ENCODE data around the gene RASA2.
A peak's percentile ranks its signal among the peaks of the same experiment; 100 is the strongest.
"Not testable (repeated sequence)": the region's sequence is repeated elsewhere in the genome, so short reads cannot be mapped to it uniquely, and the experiment has no call there.

Gene RASA2

GRCh38 chr3:141471160-141471559, 15.7 kb upstream of the RASA2 start:
- no peak overlapping the region for H3K4me3 Mint-ChIP-seq
- peaks cover 11 to 20% of the 10 kb centered on the region in 2 donors for H3K4me1 Mint-ChIP-seq
- DNase-seq, result peak; percentile 17
- H3K27ac Mint-ChIP-seq, result peak overlapping the region; percentile 42
- H3K36me3 Mint-ChIP-seq, result no peaks in the 10 kb centered on the region
- H3K27me3 Mint-ChIP-seq, result no peaks in the 10 kb centered on the region
- peaks cover 0 to 4% of the 10 kb centered on the region in 2 donors for H3K9me3 Mint-ChIP-seq
- ATAC-seq (replicated peaks), result peak; percentile 68 to 83

- H3K27me3 Mint-ChIP-seq, result no peaks in the 10 kb centered on the region
- H3K9me3 Mint-ChIP-seq, result peaks cover 2 to 3% of the 10 kb centered on the region in 2 donors
- peak; percentile 48 to 57 for ATAC-seq (replicated peaks)
- no peak overlapping the region for H3K4me3 Mint-ChIP-seq
- no peak overlapping the region for H3K27ac Mint-ChIP-seq
- no peaks in the 10 kb centered on the region for H3K36me3 Mint-ChIP-seq
- peaks cover 19 to 43% of the 10 kb centered on the region in 2 donors for H3K4me1 Mint-ChIP-seq
- no peak for DNase-seq
Observed at GRCh38 chr3:141476033-141476432, 10.8 kb upstream of the RASA2 start.

GRCh38 chr3:141477224-141477623, 9.6 kb upstream of the RASA2 start:
- peaks cover 14 to 35% of the 10 kb centered on the region in 2 donors for H3K4me1 Mint-ChIP-seq
- no peak overlapping the region for H3K4me3 Mint-ChIP-seq
- no peak overlapping the region for H3K27ac Mint-ChIP-seq
- H3K9me3 Mint-ChIP-seq, result peaks cover 2 to 3% of the 10 kb centered on the region in 2 donors
- H3K27me3 Mint-ChIP-seq, result no peaks in the 10 kb centered on the region
- ATAC-seq (replicated peaks), result no peak
- no peak for DNase-seq
- no peaks in the 10 kb centered on the region for H3K36me3 Mint-ChIP-seq

- H3K9me3 Mint-ChIP-seq, result peaks cover 2 to 3% of the 10 kb centered on the region in 2 donors
- no peaks in the 10 kb centered on the region for H3K36me3 Mint-ChIP-seq
- H3K4me1 Mint-ChIP-seq, result peaks cover 14 to 35% of the 10 kb centered on the region in 2 donors
- DNase-seq (no peak), ATAC-seq (replicated peaks) (no peak)
- H3K4me3 Mint-ChIP-seq, result no peak overlapping the region
- H3K27me3 Mint-ChIP-seq, result no peaks in the 10 kb centered on the region
- peak overlapping the region; percentile 57 for H3K27ac Mint-ChIP-seq
Observed at GRCh38 chr3:141478139-141478538, 8.7 kb upstream of the RASA2 start.

GRCh38 chr3:141478840-141479239, 8.0 kb upstream of the RASA2 start:
- not testable (repeated sequence) for H3K9me3 Mint-ChIP-seq; H3K4me3 Mint-ChIP-seq; H3K27me3 Mint-ChIP-seq; DNase-seq; H3K36me3 Mint-ChIP-seq; ATAC-seq (replicated peaks)
- H3K27ac Mint-ChIP-seq, result peak overlapping the region; percentile 65
- peaks cover 14 to 42% of the 10 kb centered on the region in 2 donors for H3K4me1 Mint-ChIP-seq

GRCh38 chr3:141482245-141482922, 4.4 kb upstream of the RASA2 start:
- Mint-ChIP-seq H3K36me3 (no peaks in the 10 kb centered on the region), H3K9me3 (peaks cover 2 to 3% of the 10 kb centered on the region in 2 donors), H3K4me3 (no peak overlapping the region), H3K27me3 (no peaks in the 10 kb centered on the region), H3K27ac (no peak overlapping the region), H3K4me1 (peaks cover 31 to 52% of the 10 kb centered on the region in 2 donors)
- ATAC-seq (replicated peaks) (no peak), DNase-seq (no peak)

GRCh38 chr3:141484701-141485287, 2.0 kb upstream of the RASA2 start:
- Mint-ChIP-seq H3K4me3 (no peak overlapping the region), H3K4me1 (peaks cover 32 to 54% of the 10 kb centered on the region in 2 donors), H3K27me3 (no peaks in the 10 kb centered on the region), H3K9me3 (no peaks in the 10 kb centered on the region), H3K36me3 (peaks cover 0 to 7% of the 10 kb centered on the region in 2 donors), H3K27ac (no peak overlapping the region)
- ATAC-seq (replicated peaks) (no peak), DNase-seq (no peak)

- no peak for ATAC-seq (replicated peaks)
- peak overlapping the region; percentile 75 to 91 for H3K4me3 Mint-ChIP-seq
- H3K9me3 Mint-ChIP-seq, result no peaks in the 10 kb centered on the region
- no peak for DNase-seq
- peak overlapping the region; percentile 72 for H3K27ac Mint-ChIP-seq
- H3K36me3 Mint-ChIP-seq, result peaks cover 1 to 14% of the 10 kb centered on the region in 2 donors
- peaks cover 37 to 65% of the 10 kb centered on the region in 2 donors for H3K4me1 Mint-ChIP-seq
- no peaks in the 10 kb centered on the region for H3K27me3 Mint-ChIP-seq
Observed at GRCh38 chr3:141485641-141486495, 959 bp upstream of the RASA2 start.

GRCh38 chr3:141486496-141486745, 406 bp upstream of the RASA2 start:
- Mint-ChIP-seq H3K4me3 (peak overlapping the region; percentile 75 to 91), H3K36me3 (peaks cover 6 to 19% of the 10 kb centered on the region in 2 donors), H3K27me3 (no peaks in the 10 kb centered on the region), H3K9me3 (no peaks in the 10 kb centered on the region), H3K4me1 (peaks cover 41 to 70% of the 10 kb centered on the region in 2 donors), H3K27ac (peak overlapping the region; percentile 72)
- ATAC-seq (replicated peaks), result no peak
- no peak for DNase-seq

- H3K4me3 Mint-ChIP-seq, result peak overlapping the region; percentile 91 to 93
- DNase-seq (peak; percentile 79), ATAC-seq (replicated peaks) (peak; percentile 76 to 78)
- H3K36me3 Mint-ChIP-seq, result peaks cover 6 to 19% of the 10 kb centered on the region in 2 donors
- no peaks in the 10 kb centered on the region for H3K27me3 Mint-ChIP-seq
- H3K4me1 Mint-ChIP-seq, result peaks cover 44 to 77% of the 10 kb centered on the region in 2 donors
- H3K27ac Mint-ChIP-seq, result peak overlapping the region; percentile 96
- no peaks in the 10 kb centered on the region for H3K9me3 Mint-ChIP-seq
Observed at GRCh38 chr3:141487521-141488252, 860 bp downstream of the RASA2 start.

GRCh38 chr3:141489203-141489602, 2.4 kb downstream of the RASA2 start:
- H3K36me3 Mint-ChIP-seq, result peaks cover 6 to 19% of the 10 kb centered on the region in 2 donors
- peak overlapping the region in 1 of 2 donors; percentile 29 for H3K4me3 Mint-ChIP-seq
- no peaks in the 10 kb centered on the region for H3K27me3 Mint-ChIP-seq
- no peak for DNase-seq
- no peak for ATAC-seq (replicated peaks)
- H3K9me3 Mint-ChIP-seq, result no peaks in the 10 kb centered on the region
- H3K4me1 Mint-ChIP-seq, result peaks cover 50 to 78% of the 10 kb centered on the region in 2 donors
- no peak overlapping the region for H3K27ac Mint-ChIP-seq

- Mint-ChIP-seq H3K4me3 (no peak overlapping the region), H3K9me3 (no peaks in the 10 kb centered on the region), H3K27ac (peak overlapping the region; percentile 88), H3K4me1 (peaks cover 39 to 71% of the 10 kb centered on the region in 2 donors), H3K27me3 (no peaks in the 10 kb centered on the region), H3K36me3 (peaks cover 6 to 30% of the 10 kb centered on the region in 2 donors)
- DNase-seq (no peak), ATAC-seq (replicated peaks) (no peak)
Observed at GRCh38 chr3:141491081-141491480, 4.3 kb downstream of the RASA2 start.

GRCh38 chr3:141491929-141492328, 5.1 kb downstream of the RASA2 start:
- Mint-ChIP-seq H3K36me3 (peaks cover 6 to 35% of the 10 kb centered on the region in 2 donors), H3K27ac (peak overlapping the region; percentile 14), H3K27me3 (no peaks in the 10 kb centered on the region), H3K9me3 (no peaks in the 10 kb centered on the region), H3K4me3 (no peak overlapping the region), H3K4me1 (peaks cover 33 to 64% of the 10 kb centered on the region in 2 donors)
- no peak for DNase-seq
- ATAC-seq (replicated peaks), result no peak

GRCh38 chr3:141493184-141493583, 6.4 kb downstream of the RASA2 start:
- Mint-ChIP-seq H3K27ac (no peak overlapping the region), H3K9me3 (no peaks in the 10 kb centered on the region), H3K4me1 (peaks cover 29 to 60% of the 10 kb centered on the region in 2 donors), H3K36me3 (peaks cover 6 to 35% of the 10 kb centered on the region in 2 donors), H3K27me3 (no peaks in the 10 kb centered on the region), H3K4me3 (no peak overlapping the region)
- no peak for ATAC-seq (replicated peaks)
- no peak for DNase-seq

Measured in stimulated activated naive B cell treated with anti-CD40 and anti-IgM and Interleukin-4, amounts not matched to agents 10 μg/mL and 1 μg/mL and 100 μg/mL, for 72 hours (primary cell).